GM12878 (cell line): ENCODE results near the gene MAB21L3. TPM values are rescaled to one million over a fixed set of nuclear protein-coding genes. Genes with fewer than 3 reads are reported as not detected.

Experiments
- ATAC-seq: fragments of 200-7000 bp; cut with Tn5 transposase; 3 replicates; pipeline ENCODE4 v1.9.1; 2020; ENCODE audit warnings: mild to moderate bottlenecking, moderate library complexity
- BruUV-seq: library from RNA; stranded (reverse); fragments of 400-500 nt; replicated peaks from 2 replicates; lab custom pipeline; 2021; lab: Mats Ljungman, UMichigan
- CTCF ChIA-PET: fragments of 300-600 bp; sonication (Branson Sonifier 250); formaldehyde crosslinking; extraction: SDS; loops from one replicate; lab custom pipeline; 2021; ENCODE audit warnings: inconsistent platforms; lab: Yijun Ruan, JAX
- POLR2A ChIA-PET: fragments of 350-600 bp; formaldehyde crosslinking; extraction: SDS; loops from one replicate; lab custom pipeline; 2021; ENCODE audit warnings: inconsistent platforms; lab: Charles Lee
- RAD21 ChIA-PET: fragments of 300-600 bp; sonication (Branson Sonifier 250); formaldehyde crosslinking; loops from one replicate; lab custom pipeline; 2023; ENCODE audit warnings: antibody characterized with exemption; ENCODE audit not compliant: unreplicated experiment; lab: Charles Lee
- SMC1A ChIA-PET: fragments of 300-600 bp; sonication (Branson Sonifier 250); formaldehyde crosslinking; loops from one replicate; lab custom pipeline; 2023; ENCODE audit not compliant: unreplicated experiment, uncharacterized antibody; lab: Charles Lee
- DNase-seq: peaks from one replicate; pipeline ENCODE4 v3.0.0-alpha.2; 2011; ENCODE audit warnings: low read depth, low spot score
- FAIRE-seq: peaks from 3 replicates; lab custom pipeline; 2011; peaks lifted over from hg19 to GRCh38; lab: Jason Lieb, UNC
- H2AFZ ChIP-seq: 2 replicates; pipeline ENCODE4 v1.6.0; 2011; ENCODE audit warnings: low read depth, low read length, control low read depth; ENCODE audit not compliant: control insufficient read depth
- H3K27ac ChIP-seq: 2 replicates; pipeline ENCODE4 v1.5.1; 2011; ENCODE audit warnings: control low read depth; ENCODE audit not compliant: control insufficient read depth, insufficient read depth
- H3K27me3 ChIP-seq, 2 experiments: replicated peaks in 1 of 2; 2 replicates each; pipeline versions ENCODE4 v1.6.0 to v1.6.1; 2011; ENCODE audit warnings: low read length in 1 of 2; ENCODE audit not compliant: control insufficient read depth in 2 of 2, insufficient read depth in 2 of 2
- H3K36me3 ChIP-seq, 2 experiments: 2 replicates each; pipeline ENCODE4 v1.5.1; 2011; ENCODE audit warnings: low read length in 1 of 2; ENCODE audit not compliant: control insufficient read depth in 2 of 2, insufficient read depth in 2 of 2
- H3K4me1 ChIP-seq: 2 replicates; pipeline ENCODE4 v1.6.1; 2011; ENCODE audit warnings: mild to moderate bottlenecking, low read length, moderate library complexity, mixed read lengths; ENCODE audit not compliant: control insufficient read depth, insufficient read depth
- H3K4me2 ChIP-seq: 2 replicates; pipeline ENCODE4 v1.6.0; 2011; ENCODE audit warnings: control low read depth; ENCODE audit not compliant: control insufficient read depth, insufficient read depth
- H3K4me3 ChIP-seq: fragments of 200-600 bp; sonication (generic); 2 replicates; pipeline ENCODE4 v1.5.1; 2016
- H3K79me2 ChIP-seq: 2 replicates; pipeline ENCODE4 v1.6.0; 2011; ENCODE audit warnings: low read length; ENCODE audit not compliant: control insufficient read depth, insufficient read depth
- H3K9ac ChIP-seq: 2 replicates; pipeline ENCODE4 v1.8.0; 2011; ENCODE audit warnings: low read length, control low read depth, mixed read lengths; ENCODE audit not compliant: control insufficient read depth, insufficient read depth
- H3K9me3 ChIP-seq: replicated peaks from 3 replicates; pipeline ENCODE4 v1.5.1; 2011; ENCODE audit warnings: mild to moderate bottlenecking, low read length; ENCODE audit not compliant: control insufficient read depth, insufficient read depth
- H4K20me1 ChIP-seq: 2 replicates; pipeline ENCODE4 v1.6.0; 2011; ENCODE audit not compliant: control insufficient read depth, insufficient read depth
- IRF4 ChIP-seq: IDR thresholded peaks from 2 replicates; pipeline ENCODE4 v1.6.1; 2011; ENCODE audit warnings: low read depth, low read length
- MYC ChIP-seq: IDR thresholded peaks from 2 replicates; pipeline ENCODE4 v1.6.1; 2011; ENCODE audit warnings: mild to moderate bottlenecking, low read length, moderate library complexity, inconsistent platforms; ENCODE audit not compliant: insufficient read depth, insufficient replicate concordance, insufficient read length, severe bottlenecking
- NR2C1 ChIP-seq: fragments of 450-650 bp; IDR thresholded peaks from 2 replicates; pipeline ENCODE4 v1.6.1; 2017; ENCODE audit warnings: antibody characterized with exemption, mild to moderate bottlenecking, moderate library complexity
- POLR2AphosphoS5 ChIP-seq: IDR thresholded peaks from 2 replicates; pipeline ENCODE4 v1.6.1; 2011; ENCODE audit warnings: mild to moderate bottlenecking, low read length, inconsistent platforms
- SUPT20H ChIP-seq: IDR thresholded peaks from 2 replicates; pipeline ENCODE4 v1.6.1; 2011; ENCODE audit warnings: low read depth, mild to moderate bottlenecking, low read length, moderate library complexity, borderline replicate concordance; ENCODE audit not compliant: control insufficient read depth
- SUZ12 ChIP-seq: fragments of 200-600 bp; sonication (generic); IDR thresholded peaks from one replicate; pipeline ENCODE4 v1.6.1; 2018; ENCODE audit warnings: antibody characterized with exemption, mild to moderate bottlenecking; ENCODE audit not compliant: unreplicated experiment
- TARDBP ChIP-seq: IDR thresholded peaks from 2 replicates; pipeline ENCODE4 v1.6.1; 2016; ENCODE audit warnings: borderline replicate concordance
- ZNF217 ChIP-seq: fragments of 450-650 bp; IDR thresholded peaks from 2 replicates; pipeline ENCODE4 v1.6.1; 2017; ENCODE audit warnings: antibody characterized with exemption, mild to moderate bottlenecking
- WGBS: methylation state at CpG from one replicate; pipeline ENCODE4 v1.1.6; 2016; ENCODE audit warnings: low lambda C conversion rate; ENCODE audit not compliant: insufficient replicate concordance, insufficient coverage; ENCODE audit errors: missing lambda C conversion rate; 5-methylcytosine and 5-hydroxymethylcytosine counted together
- in situ Hi-C: fragments of 300-500 bp; cut with MboI; formaldehyde crosslinking; loops from 9 replicates; pipeline ENCODE4 v1.14.3; 2018; ENCODE audit warnings: mixed read lengths
- intact Hi-C: fragments of 100-400 bp; cut with micrococcal nuclease; formaldehyde crosslinking; loops from one replicate; pipeline ENCODE4 v1.14.2; 2022; ENCODE audit not compliant: unreplicated experiment
- polyA plus RNA-seq, 11 experiments: library from polyadenylated mRNA; depleted of rRNA in 4 of 11; unstranded in 6 of 11; stranded (reverse) in 5 of 11; fragments of >200 nt; fragmentation: Nextera tagmentation in 4 of 11; fragmentation: Illumina TruSeq in 1 of 11; extraction: Ambion mirVana in 4 of 11; extraction: Trizol in 1 of 11; gene quantifications; 1 replicate in 1 of 11; 2 replicates in 10 of 11; pipeline versions ENCODE4 v1.2.1 to v1.2.3, GENCODE V29; 2011 to 2016; ENCODE audit warnings: inconsistent platforms in 2 of 11, missing spikeins in 2 of 11, low read depth in 1 of 11
- total RNA-seq, 4 experiments: library from RNA; depleted of rRNA in 3 of 4; stranded (reverse); fragments of >200 nt in 3 of 4; fragmentation: Illumina TruSeq in 1 of 4; extraction: Trizol in 1 of 4; gene quantifications; 2 replicates each; pipeline versions ENCODE4 v1.2.1 to v1.2.3, GENCODE V29; 2013 to 2021
- TF ChIP-seq, protein P1 (sequence below): IDR thresholded peaks from 2 replicates; pipeline ENCODE4 v1.6.1; 2012; ENCODE audit warnings: low read length, inconsistent platforms
- TF ChIP-seq, protein P2 (sequence below): fragments of 450-650 bp; IDR thresholded peaks from 2 replicates; pipeline ENCODE4 v1.6.1; 2016; ENCODE audit warnings: mild to moderate bottlenecking, moderate library complexity, borderline replicate concordance
- TF ChIP-seq, protein P3 (sequence below): IDR thresholded peaks from 2 replicates; pipeline ENCODE4 v1.6.1; 2012; ENCODE audit warnings: low read depth, low read length, improper control_type of control experiment

Gene MAB21L3
- total and polyA plus RNA-seq, 10 of the 15 experiments (the other 5 are each of a cell fraction or from before 2014, with no cell fraction given): 0.18 to 18.6 (median 1.3) TPM

DNA sequence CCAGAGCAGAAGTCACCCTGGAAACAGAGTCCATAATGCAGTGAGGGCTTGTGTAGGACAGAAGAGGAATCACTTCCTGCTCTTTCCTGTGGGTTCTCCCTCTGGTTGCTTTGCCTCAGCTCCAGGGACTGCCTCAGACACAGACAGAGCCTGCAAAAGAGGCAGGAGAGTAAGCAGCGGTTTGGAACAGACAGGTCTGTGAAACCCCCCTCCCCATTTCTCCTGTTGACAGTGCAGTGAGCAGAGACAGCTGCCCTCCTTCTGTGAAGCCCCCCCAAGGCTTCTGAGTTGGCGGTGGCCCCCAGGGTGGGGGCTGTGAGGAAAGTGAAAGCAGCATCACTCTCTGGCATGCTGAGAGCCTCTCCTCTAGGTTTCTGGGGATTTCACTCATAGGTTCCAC, 53.0 kb downstream of the MAB21L3 start:
- SMC1A ChIA-PET: interaction anchor here (1.8 kb wide), 1 partner anchor 10 kb away, joined by 7 read pairs; no protein-coding TSS in a partner anchor
- no TSS peak for BruUV-seq
- in situ Hi-C loops: no loop called here

More for the DNA sequence above, 53.0 kb downstream of the MAB21L3 start:
- ChIA-PET POLR2A (no interaction called here), RAD21 (no interaction called here), CTCF (interaction anchor here (0.8 to 4.3 kb wide), 2 partner anchors 25 to 322 kb away, joined by 3 to 26 read pairs; no protein-coding TSS in a partner anchor)
- intact Hi-C loops: no loop called here
- Histone ChIP-seq H3K4me1 (no peaks in the 10 kb centered on the region), H3K36me3 (no peaks in the 10 kb centered on the region), H3K9me3 (no peaks in the 10 kb centered on the region), H3K4me3 (no peak overlapping the region), H2AFZ (no peak overlapping the region), H3K9ac (no peak overlapping the region), H3K4me2 (no peak overlapping the region), H3K27ac (no peak overlapping the region), H4K20me1 (no peaks in the 10 kb centered on the region), H3K79me2 (no peaks in the 10 kb centered on the region), H3K27me3 (no peaks in the 10 kb centered on the region)
- WGBS: 0% methylated on average over 2 of the region's 2 CpGs
- DNase-seq (no peak), FAIRE-seq (no peak), ATAC-seq (no peak)
- TF ChIP-seq, protein P1, sequence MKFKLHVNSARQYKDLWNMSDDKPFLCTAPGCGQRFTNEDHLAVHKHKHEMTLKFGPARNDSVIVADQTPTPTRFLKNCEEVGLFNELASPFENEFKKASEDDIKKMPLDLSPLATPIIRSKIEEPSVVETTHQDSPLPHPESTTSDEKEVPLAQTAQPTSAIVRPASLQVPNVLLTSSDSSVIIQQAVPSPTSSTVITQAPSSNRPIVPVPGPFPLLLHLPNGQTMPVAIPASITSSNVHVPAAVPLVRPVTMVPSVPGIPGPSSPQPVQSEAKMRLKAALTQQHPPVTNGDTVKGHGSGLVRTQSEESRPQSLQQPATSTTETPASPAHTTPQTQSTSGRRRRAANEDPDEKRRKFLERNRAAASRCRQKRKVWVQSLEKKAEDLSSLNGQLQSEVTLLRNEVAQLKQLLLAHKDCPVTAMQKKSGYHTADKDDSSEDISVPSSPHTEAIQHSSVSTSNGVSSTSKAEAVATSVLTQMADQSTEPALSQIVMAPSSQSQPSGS: no peak
- TF ChIP-seq, protein P2, sequence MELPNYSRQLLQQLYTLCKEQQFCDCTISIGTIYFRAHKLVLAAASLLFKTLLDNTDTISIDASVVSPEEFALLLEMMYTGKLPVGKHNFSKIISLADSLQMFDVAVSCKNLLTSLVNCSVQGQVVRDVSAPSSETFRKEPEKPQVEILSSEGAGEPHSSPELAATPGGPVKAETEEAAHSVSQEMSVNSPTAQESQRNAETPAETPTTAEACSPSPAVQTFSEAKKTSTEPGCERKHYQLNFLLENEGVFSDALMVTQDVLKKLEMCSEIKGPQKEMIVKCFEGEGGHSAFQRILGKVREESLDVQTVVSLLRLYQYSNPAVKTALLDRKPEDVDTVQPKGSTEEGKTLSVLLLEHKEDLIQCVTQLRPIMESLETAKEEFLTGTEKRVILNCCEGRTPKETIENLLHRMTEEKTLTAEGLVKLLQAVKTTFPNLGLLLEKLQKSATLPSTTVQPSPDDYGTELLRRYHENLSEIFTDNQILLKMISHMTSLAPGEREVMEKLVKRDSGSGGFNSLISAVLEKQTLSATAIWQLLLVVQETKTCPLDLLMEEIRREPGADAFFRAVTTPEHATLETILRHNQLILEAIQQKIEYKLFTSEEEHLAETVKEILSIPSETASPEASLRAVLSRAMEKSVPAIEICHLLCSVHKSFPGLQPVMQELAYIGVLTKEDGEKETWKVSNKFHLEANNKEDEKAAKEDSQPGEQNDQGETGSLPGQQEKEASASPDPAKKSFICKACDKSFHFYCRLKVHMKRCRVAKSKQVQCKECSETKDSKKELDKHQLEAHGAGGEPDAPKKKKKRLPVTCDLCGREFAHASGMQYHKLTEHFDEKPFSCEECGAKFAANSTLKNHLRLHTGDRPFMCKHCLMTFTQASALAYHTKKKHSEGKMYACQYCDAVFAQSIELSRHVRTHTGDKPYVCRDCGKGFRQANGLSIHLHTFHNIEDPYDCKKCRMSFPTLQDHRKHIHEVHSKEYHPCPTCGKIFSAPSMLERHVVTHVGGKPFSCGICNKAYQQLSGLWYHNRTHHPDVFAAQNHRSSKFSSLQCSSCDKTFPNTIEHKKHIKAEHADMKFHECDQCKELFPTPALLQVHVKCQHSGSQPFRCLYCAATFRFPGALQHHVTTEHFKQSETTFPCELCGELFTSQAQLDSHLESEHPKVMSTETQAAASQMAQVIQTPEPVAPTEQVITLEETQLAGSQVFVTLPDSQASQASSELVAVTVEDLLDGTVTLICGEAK: no peak
- no peak for TF ChIP-seq SUZ12
- TF ChIP-seq SUPT20H: no peak
- no peak for TF ChIP-seq MYC
- TF ChIP-seq TARDBP: no peak
- TF ChIP-seq POLR2AphosphoS5: no peak
- no peak for TF ChIP-seq IRF4
- TF ChIP-seq, protein P3, sequence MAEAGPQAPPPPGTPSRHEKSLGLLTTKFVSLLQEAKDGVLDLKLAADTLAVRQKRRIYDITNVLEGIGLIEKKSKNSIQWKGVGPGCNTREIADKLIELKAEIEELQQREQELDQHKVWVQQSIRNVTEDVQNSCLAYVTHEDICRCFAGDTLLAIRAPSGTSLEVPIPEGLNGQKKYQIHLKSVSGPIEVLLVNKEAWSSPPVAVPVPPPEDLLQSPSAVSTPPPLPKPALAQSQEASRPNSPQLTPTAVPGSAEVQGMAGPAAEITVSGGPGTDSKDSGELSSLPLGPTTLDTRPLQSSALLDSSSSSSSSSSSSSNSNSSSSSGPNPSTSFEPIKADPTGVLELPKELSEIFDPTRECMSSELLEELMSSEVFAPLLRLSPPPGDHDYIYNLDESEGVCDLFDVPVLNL: no peak
- no peak for TF ChIP-seq ZNF217
- TF ChIP-seq NR2C1: no peak
